A673 (cell line): ENCODE results near the gene ZNF496. TPM values are rescaled to one million over a fixed set of nuclear protein-coding genes. Genes with fewer than 3 reads are reported as not detected.

ENCODE experiments used
- BruUV-seq: library from RNA; stranded (reverse); fragments of 400-500 nt; replicated peaks from 2 replicates; lab custom pipeline; 2021; lab: Mats Ljungman, UMichigan
- CTCF ChIA-PET: fragments of 300-600 bp; sonication (Branson Sonifier 250); formaldehyde crosslinking; loops from one replicate; lab custom pipeline; 2022; ENCODE audit warnings: antibody characterized with exemption; lab: Charles Lee
- POLR2A ChIA-PET: fragments of 300-600 bp; sonication (Branson Sonifier 250); formaldehyde crosslinking; loops from one replicate; lab custom pipeline; 2022; ENCODE audit warnings: antibody characterized with exemption; ENCODE audit not compliant: low non-redundant PET; lab: Charles Lee
- DNase-seq: peaks from one replicate; pipeline ENCODE4 v3.0.0-alpha.2; 2015; ENCODE audit warnings: low spot score
- H3K27ac ChIP-seq: fragments of 200-600 bp; sonication (generic); 2 replicates; pipeline ENCODE4 v1.5.1; 2016; ENCODE audit warnings: mixed run types, low read depth, mild to moderate bottlenecking, mixed read lengths, antibody characterized with exemption, low read length; ENCODE audit not compliant: poor library complexity, severe bottlenecking
- H3K27me3 ChIP-seq: fragments of 200-600 bp; sonication (generic); replicated peaks from 2 replicates; pipeline ENCODE4 v1.6.1; 2017; ENCODE audit warnings: mixed run types, low read depth, mild to moderate bottlenecking, mixed read lengths, antibody characterized with exemption, low read length; ENCODE audit not compliant: insufficient read depth, poor library complexity
- H3K36me3 ChIP-seq: fragments of 200-600 bp; sonication (generic); 2 replicates; pipeline ENCODE4 v1.6.1; 2016; ENCODE audit warnings: mixed run types, mild to moderate bottlenecking, mixed read lengths, antibody characterized with exemption, low read length; ENCODE audit not compliant: insufficient read depth, poor library complexity, severe bottlenecking
- H3K4me1 ChIP-seq: fragments of 200-600 bp; sonication (generic); 2 replicates; pipeline ENCODE4 v1.6.1; 2017; ENCODE audit warnings: mixed run types, mild to moderate bottlenecking, mixed read lengths, antibody characterized with exemption, low read length; ENCODE audit not compliant: insufficient read depth, poor library complexity, severe bottlenecking
- H3K4me3 ChIP-seq: fragments of 200-600 bp; sonication (generic); 2 replicates; pipeline ENCODE4 v1.5.1; 2016; ENCODE audit warnings: low read depth, mixed run types, mild to moderate bottlenecking, mixed read lengths, low read length; ENCODE audit not compliant: poor library complexity, severe bottlenecking
- H3K9me3 ChIP-seq: fragments of 200-600 bp; sonication (generic); 2 replicates; pipeline ENCODE4 v1.6.1; 2016; ENCODE audit warnings: mixed run types, low read depth, mild to moderate bottlenecking, mixed read lengths, antibody characterized with exemption, low read length; ENCODE audit not compliant: poor library complexity, severe bottlenecking
- CTCF ChIP-seq: fragments of 300-800, 200-600 bp; sonication (generic); conservative IDR thresholded peaks from 2 replicates; pipeline ENCODE4 v1.5.1; 2017; ENCODE audit warnings: low read depth, mild to moderate bottlenecking, antibody characterized with exemption, low read length, moderate library complexity, mixed read lengths
- EZH2 ChIP-seq: fragments of 200-600 bp; sonication (generic); IDR thresholded peaks from 2 replicates; pipeline ENCODE4 v1.6.1; 2017; ENCODE audit warnings: borderline replicate concordance, low read depth, mild to moderate bottlenecking, mixed read lengths, antibody characterized with exemption, low read length; ENCODE audit not compliant: poor library complexity, severe bottlenecking
- intact Hi-C: fragments of 100-400 bp; cut with micrococcal nuclease; formaldehyde crosslinking; loops from one replicate; pipeline ENCODE4 v1.10.0; 2022; ENCODE audit not compliant: unreplicated experiment
- total RNA-seq: library from RNA; stranded (reverse); gene quantifications from 2 replicates; pipeline ENCODE4 v1.2.3, GENCODE V29; 2021

Gene ZNF496
- total RNA-seq, 1 experiment from 2014 or later, result 30.2 TPM

DNA sequence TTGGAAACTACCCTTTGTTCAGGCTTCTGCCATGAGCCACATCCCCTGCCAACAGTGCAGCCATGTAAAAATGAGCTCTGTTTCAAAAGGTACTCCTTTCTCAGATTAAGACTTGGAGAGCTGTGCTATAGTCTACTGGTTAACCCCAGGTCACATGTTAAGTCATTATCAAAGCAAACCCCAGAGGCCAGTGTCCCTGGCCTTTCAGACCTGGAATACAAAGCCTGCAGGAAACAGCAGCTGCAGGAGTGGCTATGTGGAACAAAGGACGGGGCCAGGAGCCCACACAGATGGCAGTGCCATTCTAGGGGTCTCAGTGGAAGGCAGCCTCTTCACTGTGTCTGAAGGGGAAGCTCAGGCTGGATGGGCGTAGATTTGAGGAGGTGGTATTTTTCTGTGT is 6.7 kb downstream of the ZNF496 start:
- ChIA-PET POLR2A (no interaction called here), CTCF (no interaction called here)
- Histone ChIP-seq H3K4me3 (no peak overlapping the region), H3K27me3 (no peaks in the 10 kb centered on the region), H3K4me1 (no peaks in the 10 kb centered on the region), H3K36me3 (peaks cover 66% of the 10 kb centered on the region), H3K9me3 (no peaks in the 10 kb centered on the region), H3K27ac (no peak overlapping the region)
- BruUV-seq, result no TSS peak
- TF ChIP-seq EZH2 (no peak), CTCF (no peak)
- no peak for DNase-seq
- intact Hi-C loops, result no loop called here

DNA sequence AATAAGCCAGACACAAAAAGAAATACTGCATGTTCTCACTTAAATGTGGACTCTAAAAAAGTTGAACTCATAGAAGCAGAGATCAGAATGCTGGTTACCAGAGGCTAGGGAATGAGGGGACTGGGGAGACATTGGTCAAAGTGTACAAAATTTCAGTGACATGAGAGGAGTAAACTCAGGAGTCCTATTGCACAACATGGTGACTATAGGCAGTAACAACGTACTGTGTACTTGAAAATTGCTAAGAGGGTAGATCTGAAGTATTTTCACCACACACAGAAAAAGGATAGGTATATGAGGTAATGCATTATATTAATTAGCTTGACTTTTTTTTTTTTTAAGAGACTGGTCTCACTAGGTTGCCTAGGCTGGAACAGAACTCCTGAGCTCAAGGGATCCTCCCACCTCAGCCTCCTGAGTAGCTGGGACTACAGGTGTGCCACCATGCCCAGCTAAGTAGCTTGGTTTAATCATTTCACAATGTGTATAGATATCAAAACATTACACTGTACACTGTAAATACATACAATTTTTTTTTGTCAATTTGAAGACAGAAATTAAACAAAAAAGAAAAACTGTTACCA is 7.4 kb downstream of the ZNF496 start:
- intact Hi-C loops, result no loop called here
- no peak for DNase-seq
- no peaks in the 10 kb centered on the region for H3K4me1 ChIP-seq
- TF ChIP-seq CTCF, result no peak
- TF ChIP-seq EZH2, result no peak
- H3K27ac ChIP-seq, result no peak overlapping the region
- no TSS peak for BruUV-seq
- H3K4me3 ChIP-seq, result no peak overlapping the region
- no peaks in the 10 kb centered on the region for H3K9me3 ChIP-seq
- POLR2A ChIA-PET, result no interaction called here
- no peaks in the 10 kb centered on the region for H3K27me3 ChIP-seq
- CTCF ChIA-PET, result no interaction called here
- peaks cover 60% of the 10 kb centered on the region for H3K36me3 ChIP-seq

- Histone ChIP-seq H3K36me3 (peaks cover 47% of the 10 kb centered on the region), H3K27me3 (no peaks in the 10 kb centered on the region), H3K27ac (no peak overlapping the region), H3K9me3 (no peaks in the 10 kb centered on the region), H3K4me3 (no peak overlapping the region), H3K4me1 (no peaks in the 10 kb centered on the region)
- ChIA-PET POLR2A (no interaction called here), CTCF (no interaction called here)
- no peak for TF ChIP-seq EZH2
- no peak for TF ChIP-seq CTCF
- no TSS peak for BruUV-seq
- intact Hi-C loops, result no loop called here
- DNase-seq, result no peak
Measured at GRCh38 chr1:247322849-247323586, 8.6 kb downstream of the ZNF496 start.
